ENCODE data around the gene TACSTD2.

GRCh38 chr1:58572690-58573089, 4.4 kb downstream of the TACSTD2 start:
- no peak for TF ChIP-seq SMC3 (conservative IDR thresholded peaks at IDR 0.05; ENCODE audit: poor library complexity)
- TF ChIP-seq, protein P1, sequence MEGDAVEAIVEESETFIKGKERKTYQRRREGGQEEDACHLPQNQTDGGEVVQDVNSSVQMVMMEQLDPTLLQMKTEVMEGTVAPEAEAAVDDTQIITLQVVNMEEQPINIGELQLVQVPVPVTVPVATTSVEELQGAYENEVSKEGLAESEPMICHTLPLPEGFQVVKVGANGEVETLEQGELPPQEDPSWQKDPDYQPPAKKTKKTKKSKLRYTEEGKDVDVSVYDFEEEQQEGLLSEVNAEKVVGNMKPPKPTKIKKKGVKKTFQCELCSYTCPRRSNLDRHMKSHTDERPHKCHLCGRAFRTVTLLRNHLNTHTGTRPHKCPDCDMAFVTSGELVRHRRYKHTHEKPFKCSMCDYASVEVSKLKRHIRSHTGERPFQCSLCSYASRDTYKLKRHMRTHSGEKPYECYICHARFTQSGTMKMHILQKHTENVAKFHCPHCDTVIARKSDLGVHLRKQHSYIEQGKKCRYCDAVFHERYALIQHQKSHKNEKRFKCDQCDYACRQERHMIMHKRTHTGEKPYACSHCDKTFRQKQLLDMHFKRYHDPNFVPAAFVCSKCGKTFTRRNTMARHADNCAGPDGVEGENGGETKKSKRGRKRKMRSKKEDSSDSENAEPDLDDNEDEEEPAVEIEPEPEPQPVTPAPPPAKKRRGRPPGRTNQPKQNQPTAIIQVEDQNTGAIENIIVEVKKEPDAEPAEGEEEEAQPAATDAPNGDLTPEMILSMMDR (IDR thresholded peaks at IDR 0.05; ENCODE audit: poor library complexity, severe bottlenecking): no peak
- TF ChIP-seq EZH2 (IDR thresholded peaks at IDR 0.05; ENCODE audit: borderline replicate concordance, insufficient read depth, low read length, poor library complexity, severe bottlenecking): no peak
- TF ChIP-seq POLR2AphosphoS5 (IDR thresholded peaks at IDR 0.05): no peak
- no peak for TF ChIP-seq EP300 (conservative IDR thresholded peaks at IDR 0.05; ENCODE audit: poor library complexity, severe bottlenecking)
- no peak for TF ChIP-seq TAF1 (IDR thresholded peaks at IDR 0.05; ENCODE audit: low read depth)
- TF ChIP-seq MXI1 (conservative IDR thresholded peaks at IDR 0.05; ENCODE audit: poor library complexity, severe bottlenecking): no peak
- TF ChIP-seq, protein P2, sequence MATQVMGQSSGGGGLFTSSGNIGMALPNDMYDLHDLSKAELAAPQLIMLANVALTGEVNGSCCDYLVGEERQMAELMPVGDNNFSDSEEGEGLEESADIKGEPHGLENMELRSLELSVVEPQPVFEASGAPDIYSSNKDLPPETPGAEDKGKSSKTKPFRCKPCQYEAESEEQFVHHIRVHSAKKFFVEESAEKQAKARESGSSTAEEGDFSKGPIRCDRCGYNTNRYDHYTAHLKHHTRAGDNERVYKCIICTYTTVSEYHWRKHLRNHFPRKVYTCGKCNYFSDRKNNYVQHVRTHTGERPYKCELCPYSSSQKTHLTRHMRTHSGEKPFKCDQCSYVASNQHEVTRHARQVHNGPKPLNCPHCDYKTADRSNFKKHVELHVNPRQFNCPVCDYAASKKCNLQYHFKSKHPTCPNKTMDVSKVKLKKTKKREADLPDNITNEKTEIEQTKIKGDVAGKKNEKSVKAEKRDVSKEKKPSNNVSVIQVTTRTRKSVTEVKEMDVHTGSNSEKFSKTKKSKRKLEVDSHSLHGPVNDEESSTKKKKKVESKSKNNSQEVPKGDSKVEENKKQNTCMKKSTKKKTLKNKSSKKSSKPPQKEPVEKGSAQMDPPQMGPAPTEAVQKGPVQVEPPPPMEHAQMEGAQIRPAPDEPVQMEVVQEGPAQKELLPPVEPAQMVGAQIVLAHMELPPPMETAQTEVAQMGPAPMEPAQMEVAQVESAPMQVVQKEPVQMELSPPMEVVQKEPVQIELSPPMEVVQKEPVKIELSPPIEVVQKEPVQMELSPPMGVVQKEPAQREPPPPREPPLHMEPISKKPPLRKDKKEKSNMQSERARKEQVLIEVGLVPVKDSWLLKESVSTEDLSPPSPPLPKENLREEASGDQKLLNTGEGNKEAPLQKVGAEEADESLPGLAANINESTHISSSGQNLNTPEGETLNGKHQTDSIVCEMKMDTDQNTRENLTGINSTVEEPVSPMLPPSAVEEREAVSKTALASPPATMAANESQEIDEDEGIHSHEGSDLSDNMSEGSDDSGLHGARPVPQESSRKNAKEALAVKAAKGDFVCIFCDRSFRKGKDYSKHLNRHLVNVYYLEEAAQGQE (IDR thresholded peaks at IDR 0.05; ENCODE audit: borderline replicate concordance): no peak
- TF ChIP-seq RAD21 (conservative IDR thresholded peaks at IDR 0.05): no peak
